Islet of Langerhans (tissue), 1 donor: ENCODE results near the gene TIGD3.

ENCODE experiments used
- FAIRE-seq: peaks from one replicate; lab custom pipeline; 2011; peaks lifted over from hg19 to GRCh38; lab: Jason Lieb, UNC

TIGD3 gene

GRCh38 chr11:65373839-65374580, 19.5 kb downstream of the TIGD3 start:
- FAIRE-seq, result no peak

GRCh38 chr11:65375012-65375411, 20.5 kb downstream of the TIGD3 start:
- no peak for FAIRE-seq

GRCh38 chr11:65376138-65376713, 21.7 kb downstream of the TIGD3 start:
- FAIRE-seq, result no peak

- no peak for FAIRE-seq
These were observed 22.5 kb downstream of the TIGD3 start for GRCh38 chr11:65377036-65377435.

GRCh38 chr11:65377777-65378176, 23.2 kb downstream of the TIGD3 start:
- FAIRE-seq, result no peak

GRCh38 chr11:65378208-65378927, 23.8 kb downstream of the TIGD3 start:
- FAIRE-seq, result no peak

GRCh38 chr11:65378928-65379638, 24.5 kb downstream of the TIGD3 start:
- FAIRE-seq, result no peak

GRCh38 chr11:65379698-65380459, 25.3 kb downstream of the TIGD3 start:
- no peak for FAIRE-seq

- no peak for FAIRE-seq
These were observed 26.0 kb downstream of the TIGD3 start for GRCh38 chr11:65380460-65381119.

GRCh38 chr11:65381716-65382032, 27.1 kb downstream of the TIGD3 start:
- FAIRE-seq, result no peak

GRCh38 chr11:65382033-65382803, 27.7 kb downstream of the TIGD3 start, which contains the start of gene SLC25A45:
TSS of gene SLC25A45 (minus strand) at chr11:65382646. CDS start at chr11:65381951, 695 bp downstream.
- no peak for FAIRE-seq

- no peak for FAIRE-seq
These were observed 28.3 kb downstream of the TIGD3 start for GRCh38 chr11:65382804-65383368.

- FAIRE-seq, result no peak
These were observed 29.2 kb downstream of the TIGD3 start for GRCh38 chr11:65383778-65384177.

- FAIRE-seq, result no peak
These were observed 29.8 kb downstream of the TIGD3 start for GRCh38 chr11:65384301-65384889.

- no peak for FAIRE-seq
These were observed 32.0 kb downstream of the TIGD3 start, which contains the start of gene FRMD8 for GRCh38 chr11:65386307-65387140. TSS of gene FRMD8 (plus strand) at chr11:65386637. CDS start at chr11:65387037, 400 bp downstream.

GRCh38 chr11:65388731-65389130, 34.2 kb downstream of the TIGD3 start:
- FAIRE-seq, result no peak

- FAIRE-seq, result no peak
These were observed 34.9 kb downstream of the TIGD3 start for GRCh38 chr11:65389294-65389980.
